Activated CD8-positive, alpha-beta T cell treated with anti-CD3 and anti-CD28 coated beads, Interleukin-2, amount 10 ng/mL, durations not matched to agents 7 days and 5 days (primary cell): ENCODE measurements around the gene SIRT7. TPM values are rescaled to one million over a fixed set of nuclear protein-coding genes. Genes with fewer than 3 reads are reported as not detected.

ENCODE experiments used
- ATAC-seq: fragments of 150-1000 bp; cut with Tn5 transposase; one replicate; pipeline ENCODE4 v1.10.0; 2021; ENCODE audit warnings: moderate library complexity
- CTCF ChIA-PET: fragments of 350-600 bp; sonication (Branson Sonifier 250); formaldehyde crosslinking; loops from one replicate; lab custom pipeline; 2021; ENCODE audit warnings: antibody characterized with exemption; lab: Charles Lee
- POLR2A ChIA-PET: fragments of 350-600 bp; sonication (Branson Sonifier 250); formaldehyde crosslinking; loops from one replicate; lab custom pipeline; 2021; ENCODE audit warnings: antibody characterized with exemption; lab: Charles Lee
- DNase-seq: peaks from one replicate; pipeline ENCODE4 v3.0.0-alpha.2; 2020
- H3K27ac Mint-ChIP-seq: one replicate; pipeline ENCODE4 v1.8.0; 2021; ENCODE audit warnings: mild to moderate bottlenecking, mixed read lengths
- H3K27me3 Mint-ChIP-seq: one replicate; pipeline ENCODE4 v1.8.0; 2021; ENCODE audit warnings: low read depth, mixed read lengths
- H3K36me3 Mint-ChIP-seq: one replicate; pipeline ENCODE4 v1.8.0; 2021; ENCODE audit warnings: low read depth, mixed read lengths
- H3K4me1 Mint-ChIP-seq: one replicate; pipeline ENCODE4 v1.8.0; 2021; ENCODE audit warnings: low read depth, mixed read lengths
- H3K4me3 Mint-ChIP-seq: one replicate; pipeline ENCODE4 v1.8.0; 2021; ENCODE audit warnings: mild to moderate bottlenecking, mixed read lengths
- H3K9me3 Mint-ChIP-seq: one replicate; pipeline ENCODE4 v1.8.0; 2022; ENCODE audit warnings: mixed read lengths; ENCODE audit not compliant: insufficient read depth
- total RNA-seq, 2 experiments: library from RNA; stranded (reverse); gene quantifications; one replicate each; pipeline ENCODE4 v1.2.3, GENCODE V29; 2021

SIRT7 gene
- total RNA-seq, 2 experiments from 2014 or later = 55.0 to 63.4 TPM

DNA sequence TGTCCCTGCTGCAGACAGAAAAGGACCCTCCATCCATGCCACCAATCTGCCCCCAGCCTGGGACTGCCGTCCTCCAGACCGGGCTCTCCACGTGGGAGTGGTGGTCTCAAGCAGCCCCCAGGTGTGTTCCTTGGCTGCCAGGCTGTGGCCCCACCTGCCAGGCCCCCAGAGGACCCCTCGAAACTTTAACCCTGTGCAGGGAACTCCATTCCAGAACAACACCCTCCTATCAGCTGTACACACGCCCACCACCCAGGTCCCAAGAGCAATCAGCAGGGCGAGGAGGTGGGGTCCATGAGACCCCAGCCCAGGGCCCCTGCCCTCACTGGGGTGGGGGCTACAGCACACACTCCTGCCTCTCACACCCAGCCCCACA lies 17.7 kb upstream of the SIRT7 start:
- H3K27ac Mint-ChIP-seq = peak overlapping the region; percentile 43
- peaks cover 34% of the 10 kb centered on the region for H3K4me1 Mint-ChIP-seq
- peaks cover 4% of the 10 kb centered on the region for H3K36me3 Mint-ChIP-seq
- POLR2A ChIA-PET = no interaction called here
- ATAC-seq = no peak
- CTCF ChIA-PET = interaction anchor here (1.8 kb wide), 1 partner anchor 8 kb away, joined by 7 read pairs; no protein-coding TSS in a partner anchor
- no peaks in the 10 kb centered on the region for H3K27me3 Mint-ChIP-seq
- no peaks in the 10 kb centered on the region for H3K9me3 Mint-ChIP-seq
- peak overlapping the region; percentile 80 for H3K4me3 Mint-ChIP-seq
- no peak for DNase-seq

DNA sequence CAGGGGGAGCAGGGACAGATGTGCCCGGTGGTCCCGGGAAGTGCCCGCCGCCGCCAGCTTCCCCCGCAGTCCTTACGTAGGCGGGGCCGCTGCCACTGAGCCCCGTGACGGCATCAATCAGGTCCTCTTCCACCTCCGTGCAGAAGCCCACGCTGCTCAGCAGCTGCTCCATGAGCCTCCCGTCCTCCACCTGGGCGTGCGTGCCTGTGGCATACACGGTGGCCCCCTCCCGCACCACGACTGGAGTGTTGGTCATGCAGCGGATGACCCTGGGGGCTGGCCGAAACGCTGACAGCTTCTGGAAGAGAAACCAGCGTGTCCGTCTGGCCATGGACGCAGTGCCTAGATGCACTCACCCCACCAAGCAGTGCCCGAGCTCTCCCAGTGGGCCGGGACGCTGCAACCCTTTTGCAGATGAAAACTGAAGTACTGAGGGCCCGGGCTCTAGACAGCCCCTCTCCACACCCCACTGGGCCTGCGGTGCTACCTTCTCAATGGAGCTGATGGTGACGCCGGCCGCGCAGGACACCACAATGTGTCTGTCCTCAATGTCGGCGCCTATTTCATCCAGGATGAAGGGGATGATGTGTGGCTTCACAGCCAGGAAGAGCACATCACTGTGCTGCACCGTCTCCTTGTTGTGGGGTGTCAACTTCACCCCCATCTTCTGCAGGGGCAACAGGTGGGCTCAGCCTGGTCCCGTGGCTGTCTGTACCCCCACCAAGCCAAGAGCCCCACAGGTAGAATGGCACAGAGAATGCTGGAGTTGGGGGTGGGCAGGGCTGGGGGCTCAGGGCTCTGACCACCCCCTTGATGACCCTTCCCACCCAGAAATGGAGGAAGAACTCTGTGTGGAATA lies 17.1 kb upstream of the SIRT7 start:
- H3K4me1 Mint-ChIP-seq = peaks cover 34% of the 10 kb centered on the region
- ChIA-PET POLR2A (no interaction called here), CTCF (interaction anchor here (1.0 kb wide), 1 partner anchor 24 kb away, joined by 3 read pairs; no protein-coding TSS in a partner anchor)
- H3K27ac Mint-ChIP-seq = no peak overlapping the region
- no peaks in the 10 kb centered on the region for H3K9me3 Mint-ChIP-seq
- DNase-seq = no peak
- H3K27me3 Mint-ChIP-seq = no peaks in the 10 kb centered on the region
- H3K4me3 Mint-ChIP-seq = peak overlapping the region; percentile 80
- no peak for ATAC-seq
- H3K36me3 Mint-ChIP-seq = peaks cover 4% of the 10 kb centered on the region

DNA sequence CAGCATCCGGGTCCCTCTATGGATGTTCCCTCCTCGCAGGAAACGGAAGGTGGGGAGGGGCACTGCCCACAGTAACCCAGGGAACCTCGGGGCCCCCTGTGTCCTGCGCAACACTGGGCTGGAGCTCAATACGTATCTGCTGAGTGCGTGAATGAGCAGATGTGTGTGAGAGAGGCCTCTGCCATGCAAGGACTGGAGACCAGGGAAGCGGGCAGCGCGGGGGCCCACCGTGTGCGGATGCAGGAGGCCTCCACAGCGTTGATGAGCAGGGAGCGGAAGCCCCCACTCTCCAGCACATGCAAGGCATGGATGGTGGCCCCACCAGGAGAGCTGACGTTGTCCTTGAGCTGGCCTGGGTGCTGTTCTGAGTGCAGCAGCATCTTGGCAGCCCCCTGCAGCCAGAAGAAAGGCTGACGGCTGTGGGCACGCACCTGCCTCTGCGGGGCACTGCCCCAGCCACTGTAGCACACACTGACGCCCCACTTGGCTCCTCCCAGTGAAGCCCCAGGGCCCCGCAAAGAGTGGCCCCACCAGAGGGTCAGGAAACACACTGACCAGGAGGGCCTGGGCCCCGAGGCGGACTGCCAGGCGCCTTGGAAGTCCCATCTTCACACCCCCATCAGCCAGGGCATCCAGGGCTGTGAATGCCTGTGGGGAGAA lies 16.3 kb upstream of the SIRT7 start:
- Mint-ChIP-seq H3K9me3 (no peaks in the 10 kb centered on the region), H3K27me3 (no peaks in the 10 kb centered on the region), H3K36me3 (peaks cover 4% of the 10 kb centered on the region), H3K27ac (no peak overlapping the region), H3K4me3 (no peak overlapping the region), H3K4me1 (peaks cover 34% of the 10 kb centered on the region)
- DNase-seq (no peak), ATAC-seq (no peak)
- ChIA-PET POLR2A (no interaction called here), CTCF (interaction anchor here (1.0 kb wide), 1 partner anchor 25 kb away, joined by 3 read pairs; no protein-coding TSS in a partner anchor)

DNA sequence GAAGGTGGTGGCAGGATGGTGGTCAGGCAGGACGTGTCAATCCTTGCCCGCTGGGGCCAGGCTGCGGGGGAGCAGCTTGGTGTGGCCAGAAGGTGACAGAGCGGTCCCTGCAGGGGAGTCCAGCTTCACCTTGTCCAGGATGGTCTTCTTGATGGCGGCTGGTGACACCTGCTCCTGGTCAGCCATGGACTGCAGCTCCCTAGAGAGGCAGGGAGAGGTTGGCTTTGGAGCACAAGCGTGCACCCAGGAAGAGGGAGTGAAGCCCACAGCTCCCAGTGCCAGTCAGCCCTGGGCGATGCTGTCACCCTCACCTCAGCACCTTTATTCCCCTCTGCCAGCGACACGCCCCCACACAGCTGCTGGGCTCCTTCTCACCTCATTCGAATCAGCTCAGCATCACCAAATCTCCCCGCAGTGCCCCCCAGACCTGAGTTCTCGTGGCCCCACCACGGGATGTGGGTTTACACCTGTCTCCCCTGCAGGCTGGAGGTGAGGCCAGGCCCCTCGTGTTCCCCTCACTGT lies 15.3 kb upstream of the SIRT7 start:
- DNase-seq (no peak), ATAC-seq (no peak)
- no peak overlapping the region for H3K4me3 Mint-ChIP-seq
- POLR2A ChIA-PET = no interaction called here
- H3K4me1 Mint-ChIP-seq = peaks cover 36% of the 10 kb centered on the region
- H3K27ac Mint-ChIP-seq = peak overlapping the region; percentile 11
- no peaks in the 10 kb centered on the region for H3K9me3 Mint-ChIP-seq
- CTCF ChIA-PET = interaction anchor here (1.0 kb wide), 1 partner anchor 26 kb away, joined by 4 read pairs; no protein-coding TSS in a partner anchor
- H3K36me3 Mint-ChIP-seq = peaks cover 4% of the 10 kb centered on the region
- H3K27me3 Mint-ChIP-seq = no peaks in the 10 kb centered on the region

DNA sequence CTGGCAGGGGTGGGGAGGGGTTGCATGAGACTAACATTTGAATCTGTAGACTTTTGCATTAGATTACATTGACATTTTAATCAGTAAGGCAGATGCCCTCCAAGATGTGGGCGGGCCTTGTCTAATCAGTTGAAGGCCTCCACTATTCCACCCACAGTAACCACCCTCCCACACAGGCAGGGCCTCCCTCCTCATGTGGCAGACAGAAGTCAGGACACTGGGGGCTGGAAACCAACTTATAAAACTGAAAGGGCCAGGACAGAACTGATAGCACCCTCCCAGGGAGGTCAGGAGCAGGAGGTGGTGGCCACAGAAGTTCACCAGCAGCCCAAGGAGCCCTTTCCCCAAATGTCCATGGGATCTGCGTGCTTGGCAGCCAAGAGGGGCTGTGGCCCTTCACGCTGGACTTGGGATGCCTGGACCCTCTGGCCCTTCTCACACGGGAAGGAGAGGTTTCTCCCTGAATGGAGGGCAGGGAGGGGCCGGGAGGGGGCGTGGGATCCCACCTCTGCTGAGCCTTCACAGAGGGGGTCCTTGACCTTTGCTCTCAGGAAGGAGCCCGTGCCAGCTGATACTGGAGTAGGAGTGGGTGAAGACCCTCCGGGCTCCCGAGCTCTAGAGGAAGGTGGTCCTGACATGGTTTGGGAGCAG lies 14.5 kb upstream of the SIRT7 start:
- no peak for ATAC-seq
- no peak for DNase-seq
- Mint-ChIP-seq H3K4me1 (peaks cover 28% of the 10 kb centered on the region), H3K27me3 (no peaks in the 10 kb centered on the region), H3K27ac (no peak overlapping the region), H3K36me3 (peaks cover 4% of the 10 kb centered on the region), H3K4me3 (no peak overlapping the region), H3K9me3 (no peaks in the 10 kb centered on the region)
- ChIA-PET CTCF (interaction anchor here (0.9 to 1.0 kb wide), 2 partner anchors 27 kb away, joined by 3 to 4 read pairs; no protein-coding TSS in a partner anchor), POLR2A (interaction anchor here (0.9 kb wide), 1 partner anchor 16 kb away, joined by 3 read pairs; no protein-coding TSS in a partner anchor)

DNA sequence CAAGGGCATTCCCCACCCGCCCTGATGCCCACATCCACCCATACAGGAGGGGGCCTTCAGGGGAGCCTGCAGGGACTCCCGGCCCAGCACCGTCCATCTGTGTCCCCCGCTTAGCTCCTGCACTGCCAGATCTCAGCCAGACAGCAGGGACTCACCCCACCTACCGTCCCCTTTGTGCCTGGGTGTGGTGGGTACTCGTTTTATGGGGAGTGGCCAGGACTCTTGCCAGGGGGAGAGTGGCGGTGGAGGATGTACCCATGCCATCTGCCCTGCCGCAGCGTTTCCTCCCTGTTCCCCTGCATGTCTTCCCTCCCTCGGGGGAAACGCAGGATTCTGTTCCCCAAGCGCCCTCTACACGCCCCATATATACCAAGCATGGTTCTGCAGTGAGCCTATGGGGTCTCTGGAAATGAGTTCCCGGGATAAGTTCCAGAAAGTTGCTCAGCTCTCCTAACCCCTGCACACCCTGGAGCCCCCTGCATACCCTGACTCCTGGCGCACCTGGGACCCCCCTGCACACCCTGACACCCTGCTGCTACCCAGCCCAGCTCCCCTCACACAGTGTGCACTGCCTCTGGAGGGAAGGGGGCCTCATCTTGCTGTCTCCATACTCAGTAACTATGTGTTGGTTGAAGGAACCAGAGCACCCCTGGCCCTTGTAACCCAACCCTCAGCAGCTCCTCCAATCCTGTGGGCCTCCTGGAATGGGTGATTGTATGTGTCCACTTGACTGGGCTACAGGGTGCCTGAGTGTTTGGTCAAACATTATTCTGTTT lies 13.8 kb upstream of the SIRT7 start:
- ATAC-seq (no peak), DNase-seq (no peak)
- peaks cover 4% of the 10 kb centered on the region for H3K36me3 Mint-ChIP-seq
- peaks cover 27% of the 10 kb centered on the region for H3K4me1 Mint-ChIP-seq
- no peak overlapping the region for H3K27ac Mint-ChIP-seq
- ChIA-PET CTCF (interaction anchor here (0.9 kb wide), 1 partner anchor 28 kb away, joined by 3 read pairs; no protein-coding TSS in a partner anchor), POLR2A (interaction anchor here (0.9 kb wide), 1 partner anchor 15 kb away, joined by 3 read pairs; no protein-coding TSS in a partner anchor)
- no peak overlapping the region for H3K4me3 Mint-ChIP-seq
- no peaks in the 10 kb centered on the region for H3K27me3 Mint-ChIP-seq
- no peaks in the 10 kb centered on the region for H3K9me3 Mint-ChIP-seq

DNA sequence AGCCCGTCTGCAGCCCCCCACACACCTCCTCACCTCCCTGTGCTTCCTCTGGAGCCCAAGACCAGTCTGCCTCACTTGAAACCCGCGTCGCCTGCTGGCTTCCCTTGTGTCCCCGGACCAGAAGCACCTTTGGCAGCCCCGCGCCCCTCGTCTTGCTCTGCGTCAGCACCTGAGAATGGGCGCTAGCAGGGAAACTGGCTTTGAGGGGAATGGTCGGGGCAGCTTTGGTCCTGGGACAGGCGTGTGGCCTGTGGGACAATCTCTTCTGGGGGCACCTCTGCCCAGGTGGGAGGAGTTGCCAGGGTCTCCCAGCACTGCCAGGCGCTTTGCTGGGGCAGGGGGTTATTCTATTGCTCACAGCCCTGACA lies 13.2 kb upstream of the SIRT7 start:
- Mint-ChIP-seq H3K4me1 (peaks cover 28% of the 10 kb centered on the region), H3K4me3 (no peak overlapping the region), H3K36me3 (peaks cover 4% of the 10 kb centered on the region), H3K27ac (no peak overlapping the region), H3K27me3 (no peaks in the 10 kb centered on the region), H3K9me3 (no peaks in the 10 kb centered on the region)
- DNase-seq (no peak), ATAC-seq (no peak)
- CTCF ChIA-PET = interaction anchor here (1.8 kb wide), 1 partner anchor 39 kb away, joined by 5 read pairs; no protein-coding TSS in a partner anchor
- POLR2A ChIA-PET = no interaction called here

DNA sequence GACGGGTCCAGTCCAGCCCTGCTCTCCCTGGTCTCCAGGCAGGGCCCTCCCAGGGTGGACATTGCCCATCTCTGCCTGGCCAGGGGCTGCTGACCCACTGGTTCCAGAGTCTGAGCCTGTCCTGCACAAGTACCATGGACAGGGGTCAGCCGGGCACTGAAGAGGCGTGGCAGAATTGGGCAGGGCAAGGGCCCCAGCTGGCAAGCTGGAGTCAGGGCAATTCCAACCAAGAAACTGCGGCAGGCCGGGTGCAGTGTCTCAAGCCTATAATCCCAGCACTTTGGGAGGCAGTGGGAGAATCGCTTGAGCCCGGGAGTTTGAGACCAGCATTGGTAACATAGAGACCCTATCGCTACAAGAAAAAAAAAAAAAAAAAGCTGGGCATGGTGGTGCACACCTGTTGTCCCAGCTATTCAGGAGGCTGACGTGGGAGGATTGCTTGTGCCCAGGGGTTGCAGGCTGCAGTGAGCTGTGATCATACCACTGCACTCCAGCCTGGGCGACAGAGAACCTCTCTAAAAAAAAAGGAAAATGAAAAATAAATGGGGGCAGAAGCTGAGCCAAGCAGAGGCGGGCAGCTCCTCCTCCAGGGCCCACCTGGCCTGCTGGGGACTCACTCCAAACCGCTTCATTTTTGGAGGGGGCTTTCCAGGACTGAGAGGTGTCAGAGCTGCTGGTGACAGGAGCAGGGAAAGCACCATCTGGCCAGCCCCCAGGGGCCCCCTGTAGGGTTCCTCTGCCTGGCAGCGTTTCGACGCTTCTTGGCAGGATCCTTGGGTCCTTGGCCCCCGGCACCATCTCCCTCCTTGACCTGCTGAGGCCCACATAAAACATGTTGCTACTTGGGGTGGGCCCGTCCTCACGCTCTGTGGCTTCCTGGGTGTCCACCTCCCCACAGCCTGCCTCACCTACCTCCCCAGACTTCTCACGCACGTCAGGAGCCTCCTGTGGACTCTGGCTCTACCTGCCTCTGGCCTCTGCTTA lies 12.5 kb upstream of the SIRT7 start:
- POLR2A ChIA-PET = no interaction called here
- Mint-ChIP-seq H3K27me3 (no peaks in the 10 kb centered on the region), H3K9me3 (no peaks in the 10 kb centered on the region), H3K4me1 (peaks cover 28% of the 10 kb centered on the region), H3K4me3 (no peak overlapping the region), H3K27ac (no peak overlapping the region), H3K36me3 (no peaks in the 10 kb centered on the region)
- no peak for ATAC-seq
- CTCF ChIA-PET = interaction anchor here (0.7 to 1.8 kb wide), 4 partner anchors 29 to 98 kb away, joined by 3 to 5 read pairs (median 3); no protein-coding TSS in a partner anchor
- no peak for DNase-seq

DNA sequence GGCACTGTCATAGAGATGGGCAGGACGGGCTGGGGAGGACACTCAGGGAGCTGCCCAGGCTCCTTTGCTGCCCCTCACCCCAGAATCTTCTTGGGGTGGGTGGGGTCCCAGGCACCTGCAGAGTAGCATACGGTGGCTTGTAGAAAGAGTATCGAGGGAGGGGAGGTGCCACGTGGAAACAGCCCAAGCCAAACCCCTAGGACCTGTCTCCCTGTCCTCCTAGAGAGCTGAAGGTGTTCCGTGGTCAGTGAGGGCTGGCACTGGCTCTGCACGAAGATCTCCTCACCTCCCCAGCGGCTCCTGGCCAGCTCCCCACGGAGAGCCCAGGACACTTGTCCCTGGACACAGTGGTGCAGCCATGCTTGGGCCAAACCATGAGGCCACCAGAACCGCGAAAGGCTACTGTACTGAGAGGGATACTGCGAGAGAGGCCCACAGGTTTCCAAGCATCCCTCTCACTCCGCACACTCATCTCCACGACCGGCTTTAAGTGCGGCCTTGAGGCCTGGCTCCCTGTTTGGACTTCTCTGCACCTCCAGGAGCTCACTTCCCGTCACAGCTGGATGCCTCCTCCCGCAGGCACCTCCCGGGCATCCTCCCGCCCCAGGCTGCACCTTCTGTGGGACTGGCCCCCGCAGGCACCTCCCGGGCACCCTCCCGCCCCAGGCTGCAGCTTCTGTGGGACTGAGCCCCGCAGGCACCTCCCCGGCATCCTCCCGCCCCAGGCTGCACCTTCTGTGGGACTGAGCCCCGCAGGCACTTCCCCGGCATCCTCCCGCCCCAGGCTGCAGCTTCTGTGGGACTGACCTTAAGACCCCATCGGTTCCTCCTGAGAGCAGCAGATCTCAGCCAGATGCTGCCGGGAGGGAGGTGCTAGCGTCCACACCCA lies 11.5 kb upstream of the SIRT7 start:
- Mint-ChIP-seq H3K27ac (no peak overlapping the region), H3K4me3 (no peak overlapping the region), H3K4me1 (peaks cover 28% of the 10 kb centered on the region), H3K36me3 (no peaks in the 10 kb centered on the region), H3K9me3 (no peaks in the 10 kb centered on the region), H3K27me3 (no peaks in the 10 kb centered on the region)
- ChIA-PET POLR2A (interaction anchor here (0.6 to 0.7 kb wide), 2 partner anchors 13 to 134 kb away, joined by 3 to 5 read pairs; no protein-coding TSS in a partner anchor), CTCF (interaction anchor here (0.9 to 2.5 kb wide), 5 partner anchors 30 to 60 kb away, joined by 3 to 10 read pairs (median 3); no protein-coding TSS in a partner anchor)
- no peak for DNase-seq
- ATAC-seq = no peak
